CD4-positive, CD25-positive, alpha-beta regulatory T cell (primary cell): Measurements from ENCODE around the gene CFAP97D2. TPM values are rescaled to one million over a fixed set of nuclear protein-coding genes. Genes with fewer than 3 reads are reported as not detected.

Experiments
- ATAC-seq, 2 donors: fragments of 150-1000 bp; cut with Tn5 transposase; one replicate each; pipeline ENCODE4 v1.10.0; 2021; ENCODE audit warnings: low read depth in 2 of 2, moderate number of reproducible peaks in 2 of 2, moderate library complexity in 1 of 2
- DNase-seq, 3 donors: peaks; one replicate each; pipeline versions ENCODE4 v3.0.0 to v3.0.0-alpha.2; 2012 to 2022; ENCODE audit warnings: mixed read lengths in 1 of 3
- H3K27ac ChIP-seq: one replicate; pipeline ENCODE4 v1.7.0; 2013; ENCODE audit warnings: mild to moderate bottlenecking, low read length; ENCODE audit not compliant: insufficient read depth, poor library complexity, severe bottlenecking
- H3K27me3 ChIP-seq: one replicate; pipeline ENCODE4 v1.7.0; 2013; ENCODE audit warnings: low read length; ENCODE audit not compliant: control insufficient read depth, insufficient read depth
- H3K36me3 ChIP-seq: one replicate; pipeline ENCODE4 v1.7.0; 2013; ENCODE audit warnings: mild to moderate bottlenecking, low read length, moderate library complexity; ENCODE audit not compliant: control insufficient read depth, insufficient read depth
- H3K4me1 ChIP-seq: 2 replicates; pipeline ENCODE4 v1.7.0; 2013; ENCODE audit warnings: mild to moderate bottlenecking, low read length; ENCODE audit not compliant: insufficient read depth, control insufficient read depth, poor library complexity, severe bottlenecking
- H3K4me3 ChIP-seq: one replicate; pipeline ENCODE4 v1.7.0; 2013; ENCODE audit warnings: low read depth, mild to moderate bottlenecking, low read length, moderate library complexity
- H3K9me3 ChIP-seq, 2 experiments: 1 replicate in 1 of 2; 2 replicates in 1 of 2; pipeline ENCODE4 v1.7.0; 2013; ENCODE audit warnings: low read length in 2 of 2, mild to moderate bottlenecking in 1 of 2, moderate library complexity in 1 of 2; ENCODE audit not compliant: control insufficient read depth in 2 of 2
- H3K27ac Mint-ChIP-seq, 3 donors: one replicate each; pipeline ENCODE4 v1.8.0; 2020 to 2022; ENCODE audit warnings: mild to moderate bottlenecking in 3 of 3, mixed read lengths in 3 of 3, moderate library complexity in 2 of 3
- H3K27me3 Mint-ChIP-seq: one replicate; pipeline ENCODE4 v1.8.0; 2022; ENCODE audit warnings: mild to moderate bottlenecking, mixed read lengths
- H3K36me3 Mint-ChIP-seq: one replicate; pipeline ENCODE4 v1.8.0; 2020; ENCODE audit warnings: mixed read lengths
- H3K4me1 Mint-ChIP-seq, 4 donors: one replicate each; pipeline ENCODE4 v1.8.0; 2020 to 2022; ENCODE audit warnings: mixed read lengths in 4 of 4, mild to moderate bottlenecking in 1 of 4
- H3K4me3 Mint-ChIP-seq, 4 donors: one replicate each; pipeline ENCODE4 v1.8.0; 2020 to 2022; ENCODE audit warnings: mild to moderate bottlenecking in 4 of 4, mixed read lengths in 4 of 4, moderate library complexity in 3 of 4
- H3K9me3 Mint-ChIP-seq, 7 donors: one replicate each; pipeline ENCODE4 v1.8.0; 2020 to 2022; ENCODE audit warnings: mixed read lengths in 7 of 7, mild to moderate bottlenecking in 3 of 7, moderate library complexity in 2 of 7
- polyA plus RNA-seq, 4 donors: library from polyadenylated mRNA; unstranded; fragments of 300-500 nt; fragmentation: Illumina TruSeq; gene quantifications; one replicate each; pipeline ENCODE4 v1.2.3, GENCODE V29; 2021
- total RNA-seq: library from RNA; stranded (reverse); gene quantifications from one replicate; pipeline ENCODE4 v1.2.3, GENCODE V29; 2022

CFAP97D2 gene
- total and polyA plus RNA-seq, 5 donors from 2014 or later = 0.22 to 0.86 TPM; not detected in 3

- Mint-ChIP-seq H3K4me1 (peaks cover 3 to 27% (median 17%) of the 10 kb centered on the region in 4 donors), H3K4me3 (peak overlapping the region; percentile 73 to 80 (median 78)), H3K36me3 (peaks cover 61% of the 10 kb centered on the region), H3K27ac (peak overlapping the region; percentile 62 to 82 (median 73)), H3K9me3 (peaks cover 0 to 2% (median 0%) of the 10 kb centered on the region in 7 donors), H3K27me3 (no peaks in the 10 kb centered on the region)
- no peaks in the 10 kb centered on the region for H3K27me3 ChIP-seq
- H3K36me3 ChIP-seq = peaks cover 56% of the 10 kb centered on the region
- DNase-seq (peak in 2 of 3 donors; percentile 33 to 52), ATAC-seq (peak; percentile 22 to 63)
- H3K9me3 ChIP-seq = no peaks in the 10 kb centered on the region
- peak overlapping the region; percentile 27 for H3K27ac ChIP-seq
- peaks cover 16% of the 10 kb centered on the region for H3K4me1 ChIP-seq
- peak overlapping the region; percentile 81 for H3K4me3 ChIP-seq
These were observed 89.6 kb downstream of the CFAP97D2 start for GRCh38 chr13:114268344-114269280.

GRCh38 chr13:114269281-114269770, 90.3 kb downstream of the CFAP97D2 start:
- Histone ChIP-seq H3K27ac (peak overlapping the region; percentile 27), H3K4me3 (peak overlapping the region; percentile 81), H3K36me3 (peaks cover 57% of the 10 kb centered on the region), H3K9me3 (no peaks in the 10 kb centered on the region), H3K4me1 (peaks cover 13% of the 10 kb centered on the region), H3K27me3 (no peaks in the 10 kb centered on the region)
- ATAC-seq (no peak), DNase-seq (no peak)
- Mint-ChIP-seq H3K9me3 (peaks cover 0 to 2% (median 0%) of the 10 kb centered on the region in 7 donors), H3K4me3 (peak overlapping the region in 3 of 4 donors; percentile 38 to 80 (median 56)), H3K4me1 (peaks cover 0 to 23% (median 15%) of the 10 kb centered on the region in 4 donors), H3K27me3 (no peaks in the 10 kb centered on the region), H3K36me3 (peaks cover 60% of the 10 kb centered on the region), H3K27ac (peak overlapping the region; percentile 26 to 82 (median 73))

Other genes with a start within 250 kb of the CFAP97D2 start
- gene C13orf46, start 205.2 kb upstream of the CFAP97D2 start, total RNA-seq = 21.2 TPM
- gene C13orf46, start 205.2 kb upstream of the CFAP97D2 start, polyA plus RNA-seq = 1 to 10 TPM in 1 of 4 donors, under 1 TPM in 3; 0.16 to 1.6 (median 0.45) TPM
- 265 TPM for gene RASA3, start 46.6 kb upstream of the CFAP97D2 start, total RNA-seq
- gene RASA3, start 46.6 kb upstream of the CFAP97D2 start, polyA plus RNA-seq = 100 to 1,000 TPM in 1 of 4 donors, 10 to 100 TPM in 3; 93.8 to 116 (median 99.6) TPM
- 56.8 TPM for gene CDC16, start 55.6 kb downstream of the CFAP97D2 start, total RNA-seq
- 10 to 100 TPM; 16.1 to 27.8 (median 20.6) TPM for gene CDC16, start 55.6 kb downstream of the CFAP97D2 start, polyA plus RNA-seq
- 50.0 TPM for gene UPF3A, start 102.3 kb downstream of the CFAP97D2 start, total RNA-seq
- gene UPF3A, start 102.3 kb downstream of the CFAP97D2 start, polyA plus RNA-seq = 10 to 100 TPM; 14.5 to 30.7 (median 16.4) TPM
- 12.9 TPM for gene CHAMP1, start 135.2 kb downstream of the CFAP97D2 start, total RNA-seq
- gene CHAMP1, start 135.2 kb downstream of the CFAP97D2 start, polyA plus RNA-seq = 1 to 10 TPM; 7.8 to 9.6 (median 8.6) TPM